C4-2B (cell line): ENCODE results near the gene PHLDB1.

Experiments used
- CTCF ChIP-seq: fragments of 450-650 bp; conservative IDR thresholded peaks from 2 replicates; pipeline ENCODE4 v1.5.1; 2017; ENCODE audit warnings: mild to moderate bottlenecking
- ZFX ChIP-seq: fragments of 450-650 bp; IDR thresholded peaks from 2 replicates; pipeline ENCODE4 v1.6.1; 2017

GRCh38 chr11:118699506-118700220 is 92.2 kb downstream of the PHLDB1 start:
- TF ChIP-seq CTCF (no peak), ZFX (no peak)
